IPS-15b (cell line): ENCODE data around the gene CCDC9.
"Not testable (repeated sequence)": the region's sequence is repeated elsewhere in the genome, so short reads cannot be mapped to it uniquely, and the experiment has no call there.

Experiments
- H3K27me3 ChIP-seq: one replicate; pipeline ENCODE4 v1.6.1; 2013; ENCODE audit warnings: low read length; ENCODE audit not compliant: control insufficient read depth, insufficient read depth
- H3K36me3 ChIP-seq: one replicate; pipeline ENCODE4 v1.6.1; 2013; ENCODE audit warnings: low read length; ENCODE audit not compliant: control insufficient read depth, insufficient read depth
- H3K4me1 ChIP-seq: one replicate; pipeline ENCODE4 v1.6.1; 2013; ENCODE audit warnings: mild to moderate bottlenecking, low read length; ENCODE audit not compliant: control insufficient read depth, insufficient read depth
- H3K4me3 ChIP-seq: one replicate; pipeline ENCODE4 v1.5.1; 2013; ENCODE audit warnings: low read depth, low read length
- H3K9ac ChIP-seq: one replicate; pipeline ENCODE4 v1.6.1; 2013; ENCODE audit warnings: low read depth, mild to moderate bottlenecking, low read length
- H3K9me3 ChIP-seq: one replicate; pipeline ENCODE4 v1.6.1; 2013; ENCODE audit warnings: mild to moderate bottlenecking, low read length; ENCODE audit not compliant: control insufficient read depth, insufficient read depth

The CCDC9 gene

DNA sequence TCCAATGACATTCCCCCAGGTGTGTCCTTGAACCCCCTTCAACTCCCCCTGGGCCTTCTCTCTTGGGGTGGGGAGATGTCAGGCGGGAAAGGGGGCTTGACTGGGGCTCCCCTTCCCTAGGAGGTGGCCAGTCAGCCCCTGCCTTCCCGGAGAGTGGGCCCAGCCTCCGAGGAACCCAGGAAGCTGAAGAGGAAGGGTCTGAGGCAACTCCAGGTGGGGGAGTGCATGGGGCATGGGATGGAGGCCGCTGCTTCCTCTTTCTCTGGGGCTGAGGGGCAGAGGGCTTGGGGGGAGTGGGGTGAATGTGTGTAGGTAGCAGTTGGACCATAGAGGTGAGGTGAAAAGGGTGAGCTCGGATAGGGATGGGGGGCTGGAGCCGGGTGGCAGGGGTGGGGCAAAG, 15.6 kb downstream of the CCDC9 start:
- Histone ChIP-seq H3K27me3 (peaks cover 8% of the 10 kb centered on the region), H3K9me3 (no peaks in the 10 kb centered on the region), H3K4me1 (peaks cover 3% of the 10 kb centered on the region), H3K36me3 (peaks cover 28% of the 10 kb centered on the region), H3K4me3 (peak overlapping the region; percentile 93), H3K9ac (no peak overlapping the region)

DNA sequence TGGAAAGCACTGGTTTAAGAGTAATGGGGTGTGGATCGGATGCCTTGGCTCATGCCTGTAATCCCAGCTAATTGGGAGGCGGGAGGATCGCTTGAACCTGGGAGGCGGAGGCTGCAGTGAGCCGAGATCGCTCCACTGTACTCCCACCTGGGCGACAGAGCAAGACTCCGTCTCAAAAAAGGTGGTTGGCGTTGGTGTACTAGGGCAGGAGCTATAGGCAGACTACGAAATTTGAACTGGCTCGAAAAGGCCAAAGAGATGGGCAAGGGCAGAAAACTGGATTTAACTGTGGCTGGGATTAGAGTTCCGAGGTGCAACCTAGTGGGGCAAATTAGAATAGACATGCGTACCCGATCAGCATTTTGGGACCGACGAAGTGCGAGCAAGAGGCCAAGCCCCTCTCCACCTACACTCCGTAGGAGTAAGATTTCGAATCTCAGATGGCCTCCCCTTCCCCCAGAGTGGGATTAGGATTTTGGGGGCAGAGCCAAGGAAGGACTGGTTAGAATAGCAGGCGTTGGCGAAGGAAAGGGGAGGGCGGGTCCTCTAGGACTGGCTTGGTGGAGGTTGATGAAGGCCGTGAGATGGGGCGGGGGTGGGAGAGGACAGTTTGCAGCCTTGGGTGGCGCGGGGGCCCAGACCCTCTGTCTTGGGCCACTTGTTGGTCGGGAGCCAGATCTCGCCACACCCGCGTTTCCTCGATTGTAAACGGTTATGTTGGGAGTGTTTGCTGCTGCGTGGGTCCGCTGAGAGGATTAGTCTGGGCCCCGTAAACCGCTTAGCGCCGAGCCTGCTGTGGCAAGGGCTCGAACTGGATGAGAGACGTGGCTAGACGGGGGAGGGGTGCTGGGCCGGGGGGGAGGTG, 16.4 kb downstream of the CCDC9 start:
- Histone ChIP-seq H3K27me3 (peaks cover 8% of the 10 kb centered on the region), H3K4me1 (peaks cover 3% of the 10 kb centered on the region), H3K9me3 (no peaks in the 10 kb centered on the region), H3K4me3 (peak overlapping the region; percentile 93), H3K36me3 (peaks cover 22% of the 10 kb centered on the region), H3K9ac (peak overlapping the region; percentile 81)

DNA sequence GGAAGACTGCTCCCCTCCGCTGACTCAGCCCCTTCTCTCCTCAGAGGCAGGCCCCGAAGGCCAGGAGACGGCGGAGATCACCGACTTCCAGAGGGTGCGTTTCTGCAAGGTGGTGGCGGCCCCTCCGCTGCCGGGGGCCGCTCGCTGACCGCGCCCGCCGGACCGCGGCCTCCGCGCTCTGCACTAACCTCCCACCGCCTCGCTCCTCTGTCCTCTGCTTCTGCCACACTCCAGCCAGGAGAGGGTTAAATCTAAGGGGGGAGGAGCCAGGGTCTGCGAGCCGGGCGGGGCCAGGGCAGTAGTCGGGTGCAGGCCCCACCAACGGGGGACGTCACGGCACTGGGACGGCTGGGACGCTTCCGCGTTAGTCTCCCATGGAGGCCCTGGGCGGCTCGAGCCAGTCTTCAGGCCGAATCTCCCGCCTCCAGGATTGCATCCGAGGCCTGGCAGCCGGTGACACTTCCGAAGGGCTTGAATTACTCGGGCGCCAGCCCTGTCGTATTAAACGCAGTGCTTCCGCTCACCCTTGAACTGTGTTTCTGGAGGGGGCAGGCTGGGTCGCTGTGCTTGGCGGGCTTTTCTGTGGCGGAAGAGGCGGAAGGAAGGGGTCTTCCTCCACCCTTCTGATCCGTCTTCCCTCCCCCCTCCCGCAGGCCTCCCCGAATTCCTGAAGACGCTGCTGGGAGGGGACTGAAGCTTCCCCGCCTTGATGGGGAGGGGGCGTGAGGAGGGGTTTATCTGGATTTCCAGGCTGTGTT, 17.2 kb downstream of the CCDC9 start:
- peaks cover 8% of the 10 kb centered on the region for H3K27me3 ChIP-seq
- no peaks in the 10 kb centered on the region for H3K9me3 ChIP-seq
- peak overlapping the region; percentile 93 for H3K4me3 ChIP-seq
- peak overlapping the region; percentile 87 for H3K9ac ChIP-seq
- peaks cover 22% of the 10 kb centered on the region for H3K36me3 ChIP-seq
- H3K4me1 ChIP-seq, result peaks cover 3% of the 10 kb centered on the region

DNA sequence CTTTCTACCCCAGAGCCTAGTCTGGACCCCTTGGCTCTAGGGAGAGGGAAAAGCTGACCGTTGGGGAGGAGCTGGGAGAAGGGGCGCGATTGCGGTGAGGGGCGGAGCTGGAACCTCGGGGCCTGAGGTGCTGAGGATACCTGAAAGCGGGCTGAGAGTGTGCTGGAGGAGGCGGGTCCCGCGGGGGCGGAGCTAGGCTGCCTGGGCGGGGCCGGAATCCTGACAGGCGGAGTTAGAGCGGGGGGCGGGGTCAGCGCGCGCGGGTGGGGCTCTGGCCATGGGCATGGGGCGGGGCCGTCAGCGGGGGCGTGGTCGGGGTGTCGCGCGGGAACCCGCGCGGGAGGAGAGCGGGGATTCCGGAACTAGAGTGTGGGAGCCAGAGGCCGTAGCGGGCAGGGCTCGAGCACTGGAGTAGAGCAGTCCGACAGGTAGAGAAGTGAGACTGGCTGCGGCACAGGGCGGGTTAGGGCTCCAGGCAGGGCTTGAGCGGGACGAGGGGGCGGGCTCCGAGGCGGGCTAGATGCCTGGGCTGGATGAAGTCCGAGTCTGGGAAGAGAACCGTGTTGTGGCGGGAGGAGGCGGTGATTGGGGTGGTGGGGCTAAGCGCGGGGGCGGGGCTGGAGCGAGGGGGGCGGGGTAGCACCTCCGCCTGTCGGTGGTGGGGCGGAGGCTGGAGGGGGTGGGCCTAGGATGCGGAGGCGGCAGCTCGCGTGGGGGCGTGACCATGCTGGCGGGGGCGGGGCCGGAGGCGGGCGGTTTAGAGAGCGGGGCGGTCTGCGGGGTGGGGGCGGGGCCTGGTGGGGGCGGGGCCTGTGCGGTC, 18.0 kb downstream of the CCDC9 start, which contains the start of gene INAFM1:
Gene INAFM1, plus strand, starts transcription at position 815 of the 820 bp plus-strand sequence. CDS start 35 bp downstream, outside the sequence.
- peaks cover 3% of the 10 kb centered on the region for H3K4me1 ChIP-seq
- peaks cover 8% of the 10 kb centered on the region for H3K27me3 ChIP-seq
- H3K9me3 ChIP-seq, result no peaks in the 10 kb centered on the region
- peak within 1 kb of the TSS; percentile 93 for H3K4me3 ChIP-seq
- H3K9ac ChIP-seq, result peak within 1 kb of the TSS; percentile 87
- peaks cover 21% of the 10 kb centered on the region for H3K36me3 ChIP-seq

DNA sequence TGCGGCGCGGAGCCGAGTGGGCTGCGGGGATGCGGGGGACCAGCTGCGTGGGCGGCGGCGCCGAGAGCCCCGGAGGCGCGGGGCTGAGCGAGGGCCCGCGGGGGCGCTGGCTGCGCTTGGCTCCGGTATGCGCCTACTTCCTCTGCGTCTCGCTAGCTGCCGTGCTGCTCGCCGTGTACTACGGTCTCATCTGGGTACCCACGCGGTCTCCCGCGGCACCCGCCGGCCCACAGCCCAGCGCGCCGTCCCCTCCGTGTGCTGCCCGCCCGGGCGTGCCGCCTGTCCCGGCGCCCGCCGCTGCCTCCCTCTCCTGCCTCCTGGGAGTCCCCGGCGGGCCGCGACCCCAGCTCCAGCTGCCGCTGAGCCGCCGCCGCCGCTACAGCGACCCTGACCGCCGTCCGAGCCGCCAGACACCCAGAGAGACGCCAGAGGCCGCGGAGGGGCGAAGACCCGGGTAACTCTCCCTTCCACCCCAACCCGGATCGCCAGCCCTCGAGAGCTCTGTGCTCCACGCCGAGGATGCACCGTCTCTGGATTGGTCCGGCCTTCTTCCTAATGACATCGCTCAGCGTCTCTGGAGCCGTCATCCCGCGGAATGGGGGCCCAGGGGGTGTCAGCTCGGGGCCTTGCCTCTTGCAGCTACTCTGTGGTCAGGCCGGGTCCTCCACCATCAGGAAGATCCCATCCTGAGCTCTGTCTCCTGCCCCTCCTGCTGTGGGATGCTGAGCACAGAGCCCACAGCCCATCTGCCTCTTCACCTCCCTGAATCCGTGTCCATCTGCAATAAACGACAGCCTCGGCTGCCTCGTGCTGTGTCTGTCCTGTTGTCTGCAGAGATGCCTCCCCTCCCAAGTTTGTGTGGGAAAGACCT, 18.8 kb downstream of the CCDC9 start:
- H3K4me1 ChIP-seq, result peaks cover 3% of the 10 kb centered on the region
- H3K36me3 ChIP-seq, result peaks cover 15% of the 10 kb centered on the region
- H3K9ac ChIP-seq, result no peak overlapping the region
- no peaks in the 10 kb centered on the region for H3K9me3 ChIP-seq
- H3K27me3 ChIP-seq, result peaks cover 8% of the 10 kb centered on the region
- peak overlapping the region; percentile 59 for H3K4me3 ChIP-seq

DNA sequence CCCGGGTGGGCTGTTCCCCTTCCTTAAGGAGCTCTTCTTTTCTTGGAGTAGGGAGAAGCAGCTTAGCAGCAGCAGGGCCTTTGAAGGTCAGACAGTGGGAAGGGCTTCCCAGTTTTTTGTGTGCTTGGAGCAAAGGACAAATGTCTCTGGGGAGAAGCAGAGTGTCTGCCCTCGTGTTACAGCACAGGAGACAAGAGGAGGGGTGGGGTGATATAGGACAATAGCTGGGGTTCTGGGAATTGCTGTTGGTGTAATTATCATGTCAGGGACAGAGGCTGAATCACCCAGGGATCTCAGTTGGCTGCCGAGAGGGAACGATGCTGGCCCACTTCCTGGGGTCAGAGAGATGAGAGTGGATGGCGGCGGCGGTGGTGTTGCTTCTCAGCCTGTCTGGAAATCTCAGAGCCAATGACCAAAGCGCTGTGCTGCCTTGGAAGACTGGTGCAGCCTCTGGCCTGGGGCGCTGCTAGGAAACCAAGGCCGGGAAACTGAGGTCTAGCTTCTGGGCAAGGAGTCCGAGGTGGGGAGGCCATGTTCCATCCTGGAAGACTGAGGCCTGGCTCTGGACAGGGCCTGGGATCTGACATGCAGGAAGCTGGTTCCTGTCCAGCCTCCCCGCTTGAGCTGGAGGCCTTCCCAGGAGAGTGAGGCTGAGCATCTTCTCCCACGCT, 19.6 kb downstream of the CCDC9 start:
- Histone ChIP-seq H3K36me3 (peaks cover 14% of the 10 kb centered on the region), H3K9ac (no peak overlapping the region), H3K4me3 (peak overlapping the region; percentile 59), H3K27me3 (peaks cover 8% of the 10 kb centered on the region), H3K9me3 (no peaks in the 10 kb centered on the region), H3K4me1 (peaks cover 3% of the 10 kb centered on the region)

DNA sequence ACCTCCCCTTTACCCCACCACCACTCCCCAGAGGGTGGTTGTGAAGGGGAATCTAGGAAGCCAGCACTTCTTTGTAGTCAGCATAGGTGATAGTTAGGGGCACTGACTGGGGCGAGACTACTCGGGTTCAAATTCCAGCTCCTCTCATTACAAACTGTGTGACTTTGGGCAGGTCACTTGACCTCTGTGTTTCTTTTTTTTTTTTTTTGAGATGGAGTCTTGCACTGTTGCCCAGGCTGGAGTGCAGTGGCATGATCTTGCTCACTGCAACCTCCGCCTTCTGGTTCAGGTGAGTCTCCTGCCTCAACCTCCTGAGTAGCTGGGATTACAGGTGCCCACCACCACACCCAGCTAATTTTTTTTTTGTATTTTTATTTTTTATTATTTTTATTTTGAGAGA, 20.2 kb downstream of the CCDC9 start:
- H3K9me3 ChIP-seq, H3K4me1 ChIP-seq, H3K9ac ChIP-seq, H3K4me3 ChIP-seq, H3K36me3 ChIP-seq, H3K27me3 ChIP-seq: not testable (repeated sequence)

DNA sequence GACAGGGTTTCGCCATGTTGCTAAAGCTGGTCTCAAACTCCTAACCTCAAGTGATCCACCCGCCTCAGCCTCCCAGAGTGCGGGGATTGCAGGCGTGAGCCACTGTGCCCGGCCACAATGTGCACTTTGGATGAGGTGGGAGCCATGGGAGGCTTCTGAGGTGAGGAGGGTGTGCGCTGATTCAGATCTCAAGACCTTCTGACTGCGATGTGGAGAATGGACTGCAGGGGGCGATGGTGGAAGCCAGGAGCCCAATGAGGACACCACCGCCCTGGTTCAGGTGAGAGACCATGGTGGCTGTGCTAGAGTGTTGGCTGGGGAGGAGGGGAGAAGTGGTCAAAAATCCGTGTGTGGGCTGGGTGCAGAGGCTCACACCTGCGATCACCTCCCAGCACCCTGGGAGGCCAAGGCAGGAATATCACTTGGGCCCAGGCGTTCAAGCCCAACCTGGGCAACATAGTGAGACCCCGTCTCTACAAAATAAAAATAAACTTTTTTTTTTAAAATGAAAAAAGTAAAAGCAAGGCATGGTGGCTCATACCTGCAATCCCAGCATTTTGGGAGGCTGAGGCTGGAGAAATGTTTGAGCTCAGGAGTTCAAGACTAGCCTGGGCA, 24.0 kb downstream of the CCDC9 start:
- Histone ChIP-seq H3K27me3 (peaks cover 6% of the 10 kb centered on the region), H3K4me1 (no peaks in the 10 kb centered on the region), H3K9ac (no peak overlapping the region), H3K4me3 (no peak overlapping the region), H3K36me3 (peaks cover 6% of the 10 kb centered on the region), H3K9me3 (no peaks in the 10 kb centered on the region)

DNA sequence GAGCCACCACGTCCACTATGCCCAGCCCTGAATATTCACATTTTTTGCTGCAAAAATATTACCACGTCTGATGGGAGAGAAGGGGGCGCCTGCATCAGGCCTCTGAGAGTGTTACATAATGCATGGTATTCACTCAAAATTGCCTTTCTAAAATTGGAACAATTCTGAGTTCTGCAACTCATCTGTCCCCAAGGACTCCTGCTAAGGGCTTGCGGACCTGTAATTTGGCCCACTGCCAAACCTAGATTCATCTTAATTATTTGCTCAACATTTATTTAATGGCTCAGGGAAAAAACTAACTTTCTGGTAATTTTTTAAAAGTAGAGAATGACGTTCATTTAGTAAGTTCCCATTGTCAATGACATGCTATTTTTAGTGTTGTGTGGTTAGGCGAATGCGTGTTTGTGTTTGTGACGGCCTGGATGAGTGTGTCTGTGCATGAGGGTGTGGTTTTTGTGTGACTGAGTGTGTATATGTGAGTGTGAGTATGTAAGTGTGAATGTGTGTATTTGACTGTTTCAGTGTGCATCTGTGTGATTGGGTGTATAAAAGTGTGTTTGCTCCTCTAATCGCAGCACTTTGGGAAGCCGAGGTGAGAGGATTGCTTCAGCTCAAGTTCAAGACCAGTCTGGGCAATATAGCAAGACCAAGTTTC, 27.2 kb downstream of the CCDC9 start:
- no peak overlapping the region for H3K9ac ChIP-seq
- H3K27me3 ChIP-seq, result no peaks in the 10 kb centered on the region
- no peaks in the 10 kb centered on the region for H3K4me1 ChIP-seq
- H3K36me3 ChIP-seq, result no peaks in the 10 kb centered on the region
- H3K9me3 ChIP-seq, result no peaks in the 10 kb centered on the region
- no peak overlapping the region for H3K4me3 ChIP-seq
